ENCODE measurements around the gene CSF2RB.

DNA sequence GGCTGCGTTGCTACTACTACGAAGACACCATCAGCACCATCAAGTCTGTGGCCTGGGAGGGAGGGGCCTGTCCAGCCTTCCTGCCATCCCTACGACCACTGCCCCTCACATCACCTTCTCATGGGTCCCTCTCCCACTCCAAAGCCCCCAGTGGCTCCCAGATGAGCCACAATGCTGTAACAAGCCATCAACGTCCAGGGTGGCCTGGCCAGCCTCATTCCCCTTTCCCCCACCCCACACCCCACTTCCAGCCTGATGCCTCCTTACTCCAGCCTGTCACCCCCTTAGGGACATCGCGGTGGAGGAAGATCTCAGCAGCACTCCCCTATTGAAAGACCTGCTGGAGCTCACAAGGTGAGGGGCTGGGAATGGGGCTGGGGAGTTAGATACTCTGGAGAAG lies 37.7 kb upstream of the CSF2RB start:
- TF ChIP-seq EZH2 (IDR thresholded peaks at IDR 0.05): no peak
- TF ChIP-seq, protein P1, sequence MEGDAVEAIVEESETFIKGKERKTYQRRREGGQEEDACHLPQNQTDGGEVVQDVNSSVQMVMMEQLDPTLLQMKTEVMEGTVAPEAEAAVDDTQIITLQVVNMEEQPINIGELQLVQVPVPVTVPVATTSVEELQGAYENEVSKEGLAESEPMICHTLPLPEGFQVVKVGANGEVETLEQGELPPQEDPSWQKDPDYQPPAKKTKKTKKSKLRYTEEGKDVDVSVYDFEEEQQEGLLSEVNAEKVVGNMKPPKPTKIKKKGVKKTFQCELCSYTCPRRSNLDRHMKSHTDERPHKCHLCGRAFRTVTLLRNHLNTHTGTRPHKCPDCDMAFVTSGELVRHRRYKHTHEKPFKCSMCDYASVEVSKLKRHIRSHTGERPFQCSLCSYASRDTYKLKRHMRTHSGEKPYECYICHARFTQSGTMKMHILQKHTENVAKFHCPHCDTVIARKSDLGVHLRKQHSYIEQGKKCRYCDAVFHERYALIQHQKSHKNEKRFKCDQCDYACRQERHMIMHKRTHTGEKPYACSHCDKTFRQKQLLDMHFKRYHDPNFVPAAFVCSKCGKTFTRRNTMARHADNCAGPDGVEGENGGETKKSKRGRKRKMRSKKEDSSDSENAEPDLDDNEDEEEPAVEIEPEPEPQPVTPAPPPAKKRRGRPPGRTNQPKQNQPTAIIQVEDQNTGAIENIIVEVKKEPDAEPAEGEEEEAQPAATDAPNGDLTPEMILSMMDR (IDR thresholded peaks at IDR 0.05): no peak
